Transverse colon (tissue), 4 donors: ENCODE results near the gene DDX5. TPM values are rescaled to one million over a fixed set of nuclear protein-coding genes. Genes with fewer than 3 reads are reported as not detected.

Experiments used
- DNase-seq: peaks from one replicate; pipeline ENCODE4 v3.0.0-alpha.2; 2019
- H3K27ac ChIP-seq, 4 donors: fragments of 200-600 bp; sonication (generic); 2 replicates each; pipeline ENCODE4 v1.5.1; 2016 to 2018; ENCODE audit warnings: inconsistent platforms in 4 of 4
- H3K27me3 ChIP-seq: fragments of 200-600 bp; sonication (generic); 2 replicates; pipeline ENCODE4 v1.5.1; 2017; ENCODE audit warnings: inconsistent platforms
- H3K36me3 ChIP-seq, 4 donors: fragments of 200-600 bp; sonication (generic); 2 replicates each; pipeline ENCODE4 v1.5.1; 2017 to 2019; ENCODE audit warnings: inconsistent platforms in 4 of 4
- H3K4me1 ChIP-seq, 4 donors: fragments of 200-600 bp; sonication (generic); 2 replicates each; pipeline ENCODE4 v1.5.1; 2017 to 2020; ENCODE audit warnings: inconsistent platforms in 4 of 4
- H3K4me3 ChIP-seq, 4 donors: fragments of 200-600 bp; sonication (generic); 1 replicate in 1 of 4; 2 replicates in 3 of 4; pipeline versions ENCODE4 v1.5.1 to v1.6.1; 2017 to 2019; ENCODE audit warnings: inconsistent platforms in 4 of 4
- H3K9me3 ChIP-seq, 2 donors: fragments of 200-600 bp; sonication (generic); 2 replicates each; pipeline ENCODE4 v1.5.1; 2017 to 2019; ENCODE audit warnings: inconsistent platforms in 2 of 2
- CTCF ChIP-seq, 5 experiments: fragments of 200-600 bp in 3 of 5; fragments of 450-650 bp in 2 of 5; sonication (generic) in 3 of 5; IDR thresholded peaks; 1 replicate in 2 of 5; 2 replicates in 3 of 5; pipeline ENCODE4 v1.5.1; 2016 to 2017; ENCODE audit warnings: antibody characterized with exemption in 5 of 5, inconsistent platforms in 3 of 5, mild to moderate bottlenecking in 2 of 5, moderate library complexity in 1 of 5
- EP300 ChIP-seq: sonication (generic); formaldehyde crosslinking; IDR thresholded peaks from one replicate; pipeline ENCODE4 v1.6.1; 2017; ENCODE audit warnings: antibody characterized with exemption, low read depth
- POLR2A ChIP-seq: fragments of 450-650 bp; IDR thresholded peaks from one replicate; pipeline ENCODE4 v1.6.1; 2016; ENCODE audit warnings: antibody characterized with exemption, mild to moderate bottlenecking, moderate library complexity
- POLR2AphosphoS5 ChIP-seq, 3 donors: sonication (generic); formaldehyde crosslinking; IDR thresholded peaks; one replicate each; pipeline ENCODE4 v1.6.1; 2016; ENCODE audit warnings: antibody characterized with exemption in 3 of 3
- WGBS, 2 donors: methylation state at CpG; one replicate each; pipeline ENCODE4 v1.1.5; 2018; ENCODE audit warnings: low coverage in 1 of 2; 5-methylcytosine and 5-hydroxymethylcytosine counted together
- in situ Hi-C, 4 donors: fragments of 200-750 bp; cut with MboI; loops; one replicate each; pipeline versions ENCODE4 v1.15.0 to v1.15.1; 2017; ENCODE audit warnings: low sequenced_read_pairs in 3 of 4, low pct_ligation_motif_present in 1 of 4, low pct_unique_long_range_greater_than_20kb in 1 of 4
- intact Hi-C: fragments of 100-400 bp; cut with DNase I; formaldehyde crosslinking; loops from one replicate; pipeline ENCODE4 v1.15.1; 2023; ENCODE audit warnings: low total_unique reads
- total RNA-seq, 4 donors: library from RNA; depleted of rRNA; stranded (reverse); fragments of >200 nt; gene quantifications; one replicate each; pipeline ENCODE4 v1.1.0, GENCODE V29; 2016

The DDX5 gene
- total RNA-seq, 4 donors from 2014 or later = 451 to 1,221 (median 694) TPM

- no peak for DNase-seq
- 94 to 100% methylated on average over 2 to 5 of the region's 5 CpGs for WGBS, 2 donors
- no peaks in the 10 kb centered on the region for H3K9me3 ChIP-seq
- TF ChIP-seq EP300 (no peak), CTCF (IDR thresholded peaks at IDR 0.05) (no peak), POLR2AphosphoS5 (IDR thresholded peaks at IDR 0.05) (no peak), POLR2A (no peak)
- H3K4me3 ChIP-seq = no peak overlapping the region
- peaks cover 0 to 97% (median 46%) of the 10 kb centered on the region in 4 donors for H3K36me3 ChIP-seq
- H3K27ac ChIP-seq = no peak overlapping the region
- in situ Hi-C loops = no loop called here
- intact Hi-C loops = no loop called here
- H3K4me1 ChIP-seq = no peaks in the 10 kb centered on the region
- no peaks in the 10 kb centered on the region for H3K27me3 ChIP-seq
These were observed 23.1 kb upstream of the DDX5 start for GRCh38 chr17:64529221-64529620.

GRCh38 chr17:64527914-64528313 lies 21.8 kb upstream of the DDX5 start:
- H3K4me3 ChIP-seq = no peak overlapping the region
- intact Hi-C loops = no loop called here
- WGBS, 2 donors = 93% methylated on average over 2 of the region's 2 CpGs; no CpG with 5 or more reads in 1 of the 2 donors
- H3K4me1 ChIP-seq = no peaks in the 10 kb centered on the region
- peaks cover 0 to 98% (median 48%) of the 10 kb centered on the region in 4 donors for H3K36me3 ChIP-seq
- H3K27me3 ChIP-seq = no peaks in the 10 kb centered on the region
- DNase-seq = no peak
- no peaks in the 10 kb centered on the region for H3K9me3 ChIP-seq
- in situ Hi-C loops = no loop called here
- no peak overlapping the region for H3K27ac ChIP-seq
- TF ChIP-seq CTCF (IDR thresholded peaks at IDR 0.05) = no peak
- no peak for TF ChIP-seq EP300

- no peak overlapping the region for H3K4me3 ChIP-seq
- 92 to 94% methylated on average over 3 to 6 of the region's 6 CpGs for WGBS, 2 donors
- DNase-seq = no peak
- H3K27me3 ChIP-seq = no peaks in the 10 kb centered on the region
- no peaks in the 10 kb centered on the region for H3K9me3 ChIP-seq
- intact Hi-C loops = no loop called here
- no peak overlapping the region for H3K27ac ChIP-seq
- no peaks in the 10 kb centered on the region for H3K4me1 ChIP-seq
- peaks cover 0 to 76% (median 34%) of the 10 kb centered on the region in 4 donors for H3K36me3 ChIP-seq
- in situ Hi-C loops = no loop called here
- TF ChIP-seq POLR2AphosphoS5 (IDR thresholded peaks at IDR 0.05) = no peak
- no peak for TF ChIP-seq CTCF (IDR thresholded peaks at IDR 0.05)
- no peak for TF ChIP-seq POLR2A
- no peak for TF ChIP-seq EP300
These were observed 14.3 kb upstream of the DDX5 start for GRCh38 chr17:64520359-64520758.

- peaks cover 0 to 73% (median 33%) of the 10 kb centered on the region in 4 donors for H3K36me3 ChIP-seq
- H3K27ac ChIP-seq = no peak overlapping the region
- intact Hi-C loops (no loop called here), in situ Hi-C loops (no loop called here)
- no peak for DNase-seq
- H3K27me3 ChIP-seq = no peaks in the 10 kb centered on the region
- 94 to 96% methylated on average over 6 of the region's 6 CpGs for WGBS, 2 donors
- TF ChIP-seq POLR2A (no peak), EP300 (no peak), POLR2AphosphoS5 (IDR thresholded peaks at IDR 0.05) (no peak), CTCF (IDR thresholded peaks at IDR 0.05) (no peak)
- no peaks in the 10 kb centered on the region for H3K9me3 ChIP-seq
- H3K4me3 ChIP-seq = no peak overlapping the region
- H3K4me1 ChIP-seq = no peaks in the 10 kb centered on the region
These were observed 13.5 kb upstream of the DDX5 start for GRCh38 chr17:64519601-64520000.
